GM12874 (cell line): ENCODE measurements around the gene KRTAP17-1.

ENCODE experiments used
- TF ChIP-seq, protein P1 (sequence below): IDR thresholded peaks from 2 replicates; pipeline ENCODE4 v1.5.1; 2011; ENCODE audit warnings: low read depth, mild to moderate bottlenecking, control low read depth, low read length, moderate library complexity; ENCODE audit not compliant: insufficient read depth

The KRTAP17-1 gene

DNA sequence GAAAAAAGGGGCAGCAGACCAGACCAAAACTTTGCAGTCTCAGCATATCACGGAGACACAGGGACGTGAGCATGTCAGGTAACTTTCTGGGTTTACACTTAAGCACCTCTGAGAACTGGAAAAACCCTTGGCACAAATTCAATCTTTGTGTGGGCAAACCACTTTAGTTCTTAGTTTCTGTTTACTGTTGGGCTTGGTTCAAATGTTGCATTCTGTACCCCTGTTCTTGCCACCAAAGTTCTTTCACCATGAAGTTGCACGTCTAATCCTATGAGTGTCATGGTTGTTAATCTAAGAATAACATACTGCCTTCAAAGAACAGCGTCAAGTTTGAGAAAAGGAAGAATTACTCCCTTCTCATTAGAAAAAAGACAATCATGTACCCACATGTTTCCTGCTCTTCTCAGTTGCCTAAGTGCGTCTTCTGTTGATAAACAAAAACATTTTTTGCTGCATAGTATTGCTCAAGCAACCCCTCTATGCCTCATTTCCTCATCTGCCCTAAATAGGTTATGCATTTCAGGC is 23.5 kb upstream of the KRTAP17-1 start:
- TF ChIP-seq, protein P1, sequence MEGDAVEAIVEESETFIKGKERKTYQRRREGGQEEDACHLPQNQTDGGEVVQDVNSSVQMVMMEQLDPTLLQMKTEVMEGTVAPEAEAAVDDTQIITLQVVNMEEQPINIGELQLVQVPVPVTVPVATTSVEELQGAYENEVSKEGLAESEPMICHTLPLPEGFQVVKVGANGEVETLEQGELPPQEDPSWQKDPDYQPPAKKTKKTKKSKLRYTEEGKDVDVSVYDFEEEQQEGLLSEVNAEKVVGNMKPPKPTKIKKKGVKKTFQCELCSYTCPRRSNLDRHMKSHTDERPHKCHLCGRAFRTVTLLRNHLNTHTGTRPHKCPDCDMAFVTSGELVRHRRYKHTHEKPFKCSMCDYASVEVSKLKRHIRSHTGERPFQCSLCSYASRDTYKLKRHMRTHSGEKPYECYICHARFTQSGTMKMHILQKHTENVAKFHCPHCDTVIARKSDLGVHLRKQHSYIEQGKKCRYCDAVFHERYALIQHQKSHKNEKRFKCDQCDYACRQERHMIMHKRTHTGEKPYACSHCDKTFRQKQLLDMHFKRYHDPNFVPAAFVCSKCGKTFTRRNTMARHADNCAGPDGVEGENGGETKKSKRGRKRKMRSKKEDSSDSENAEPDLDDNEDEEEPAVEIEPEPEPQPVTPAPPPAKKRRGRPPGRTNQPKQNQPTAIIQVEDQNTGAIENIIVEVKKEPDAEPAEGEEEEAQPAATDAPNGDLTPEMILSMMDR = no peak

DNA sequence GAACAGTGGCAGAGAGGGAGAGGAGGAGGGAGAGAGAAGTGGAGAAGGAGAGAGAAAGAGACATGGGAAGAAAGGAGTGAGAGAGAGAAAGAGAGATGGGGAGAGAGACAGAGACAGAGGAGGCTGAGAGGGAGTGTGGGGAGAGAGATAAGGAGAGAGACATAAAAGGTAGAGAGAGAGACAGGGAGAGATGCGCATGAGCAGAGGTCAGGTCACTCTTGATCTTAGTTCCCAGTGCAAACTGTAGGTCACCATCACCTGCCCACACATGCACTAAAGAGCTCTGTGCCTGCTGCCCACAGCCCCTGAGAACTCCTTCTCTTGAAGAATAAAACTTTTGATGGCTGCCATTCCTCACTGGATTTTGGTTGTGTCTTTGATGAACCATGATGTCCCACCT is 20.2 kb upstream of the KRTAP17-1 start:
- TF ChIP-seq, protein P1 = no peak

DNA sequence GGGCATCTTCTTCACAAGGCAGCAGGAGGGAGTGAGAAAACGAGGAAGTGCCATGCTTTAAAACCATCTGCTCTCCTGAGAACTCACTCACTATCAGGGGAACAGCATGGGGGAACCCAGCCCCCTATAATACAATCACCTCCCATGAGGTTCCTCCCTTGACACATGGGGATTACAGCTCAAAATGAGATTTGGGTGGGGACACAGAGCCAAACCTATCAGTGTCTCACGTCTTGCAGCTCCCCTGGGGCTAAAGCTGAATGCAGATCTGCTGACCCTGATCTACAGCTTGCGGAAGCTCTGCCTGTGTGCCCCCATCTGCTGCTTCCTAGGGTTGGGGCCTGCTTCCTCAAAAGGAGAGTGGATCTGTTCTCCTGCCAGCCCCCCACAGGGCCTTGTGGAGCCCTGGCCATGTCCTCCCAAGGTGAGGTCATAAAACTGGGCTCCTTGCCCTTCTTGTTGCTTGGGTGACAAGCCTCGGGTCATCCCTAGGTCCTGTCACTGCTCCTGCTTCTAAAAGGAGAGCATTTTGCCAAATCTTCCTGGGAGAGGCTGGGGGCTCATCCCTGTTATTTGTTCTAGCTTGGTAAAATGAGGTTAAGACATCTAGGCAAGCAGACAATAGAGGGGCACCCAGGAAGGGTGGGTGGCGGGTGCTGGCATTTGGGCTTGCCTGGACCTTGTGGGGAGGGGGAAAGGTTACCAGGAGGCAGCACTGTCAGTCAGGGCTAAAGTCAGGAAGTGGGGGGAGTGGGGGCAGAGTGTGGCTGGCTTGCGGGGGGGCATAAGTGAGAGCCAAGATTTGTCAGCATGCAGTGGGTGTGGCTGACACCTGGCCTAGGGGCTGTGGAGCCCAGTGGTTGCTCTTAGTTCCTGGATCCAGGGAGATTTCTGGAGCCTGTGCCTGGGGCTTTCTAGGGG is 19.1 kb upstream of the KRTAP17-1 start:
- TF ChIP-seq, protein P1 = no peak

DNA sequence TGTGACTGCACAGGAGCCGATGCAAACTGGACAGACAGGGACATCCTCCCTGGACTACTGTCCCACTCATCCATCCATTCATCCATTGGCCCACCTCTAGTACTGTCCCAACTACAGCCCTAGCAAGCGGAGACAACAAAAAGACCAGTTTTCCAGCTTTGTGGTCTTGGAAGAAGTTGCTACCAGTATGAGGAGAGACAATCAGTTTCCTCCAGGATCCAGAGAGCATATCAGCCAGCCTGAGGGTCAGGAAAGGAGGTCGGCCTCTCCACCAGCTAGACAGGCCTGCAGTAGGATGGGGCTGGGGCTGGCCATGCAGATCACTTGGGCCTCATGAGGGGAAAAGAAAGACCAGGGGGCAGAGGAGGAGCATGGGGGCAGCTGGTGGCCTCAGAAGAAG is 18.3 kb upstream of the KRTAP17-1 start:
- TF ChIP-seq, protein P1 = no peak

DNA sequence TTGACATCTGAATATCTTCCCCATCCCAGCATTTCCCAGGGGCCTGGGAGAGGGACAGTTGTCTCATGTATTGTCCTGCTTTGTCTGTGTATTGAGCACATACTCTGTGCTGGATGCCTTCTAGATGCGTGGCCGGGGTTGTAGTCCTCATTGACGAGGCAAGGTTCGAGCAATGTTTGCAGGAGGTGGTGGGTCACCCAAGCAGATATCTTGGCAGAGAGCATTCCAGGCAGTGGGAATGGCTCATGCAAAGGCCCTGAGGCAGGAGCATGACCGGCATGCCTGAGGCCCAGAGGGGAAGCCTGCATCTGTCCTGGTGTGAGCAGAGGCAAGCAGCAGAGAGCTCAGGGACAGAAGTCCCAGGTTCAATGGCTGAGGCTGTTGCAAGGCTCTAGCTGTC is 17.6 kb upstream of the KRTAP17-1 start:
- TF ChIP-seq, protein P1 = no peak

DNA sequence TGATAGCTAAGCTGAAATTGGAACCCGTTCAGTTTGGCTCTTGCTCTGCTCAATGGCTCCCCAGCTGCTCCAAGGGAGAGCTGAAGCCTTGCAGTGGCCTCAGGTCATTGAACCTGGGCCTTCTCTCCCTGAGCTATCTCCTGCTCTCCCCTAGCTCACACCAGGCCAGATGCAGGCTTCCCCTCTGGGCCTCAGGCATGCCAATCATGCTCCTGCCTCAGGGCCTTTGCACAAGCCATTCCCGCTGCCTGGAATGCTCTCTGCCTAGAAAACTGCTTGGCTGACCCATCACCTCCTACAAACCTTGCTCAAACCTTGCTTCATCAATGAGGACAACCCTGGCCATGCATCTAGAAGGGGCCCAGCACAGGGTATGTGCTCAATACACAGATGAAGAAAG is 16.7 kb upstream of the KRTAP17-1 start:
- TF ChIP-seq, protein P1 = no peak

DNA sequence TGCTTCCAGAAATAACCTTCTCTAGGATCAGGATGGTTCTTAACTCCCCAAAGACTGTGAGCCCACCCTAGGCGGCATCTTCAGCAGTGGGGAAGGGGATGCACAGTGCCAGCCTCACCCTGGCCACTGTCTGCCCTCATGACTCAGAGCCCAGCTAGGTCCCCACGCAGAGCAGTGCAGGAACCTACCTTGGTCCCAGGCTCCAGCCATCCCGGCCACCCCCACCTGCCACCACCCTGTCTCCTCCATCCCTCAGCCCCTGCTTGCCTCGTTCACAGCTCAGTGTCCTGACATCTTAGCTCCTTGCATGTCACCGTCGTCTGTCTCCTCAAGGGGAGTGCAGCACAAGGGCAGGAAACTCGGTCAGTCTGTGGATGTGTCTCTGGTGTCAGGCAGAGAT is 16.1 kb upstream of the KRTAP17-1 start:
- TF ChIP-seq, protein P1 = no peak
